ENCODE results near the gene BARX1. TPM values are rescaled to one million over a fixed set of nuclear protein-coding genes. Genes with fewer than 3 reads are reported as not detected.
"Not testable (repeated sequence)": the region's sequence is repeated elsewhere in the genome, so short reads cannot be mapped to it uniquely, and the experiment has no call there.

Gene BARX1
- total RNA-seq, 1 donor from 2014 or later = not detected

DNA sequence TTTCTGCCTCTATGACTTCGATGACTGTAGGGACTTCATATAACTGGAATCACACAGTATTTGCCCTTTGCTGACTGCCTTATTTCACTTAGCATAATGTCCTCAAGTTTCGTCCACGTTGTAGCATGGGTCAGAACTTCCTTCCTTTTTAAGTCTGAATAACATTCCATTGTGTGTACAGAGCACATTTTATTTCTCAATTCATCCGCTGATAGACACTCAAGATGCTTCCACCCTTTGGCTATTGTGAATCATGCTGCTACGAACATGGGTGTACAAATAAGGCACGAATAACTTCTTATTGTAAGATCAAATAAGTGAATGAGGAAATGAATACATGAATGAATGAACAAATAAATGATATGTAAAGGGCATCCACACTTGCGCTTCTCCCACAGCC lies 13.0 kb downstream of the BARX1 start:
- ChIA-PET POLR2A (no interaction called here), CTCF (no interaction called here)
- TF ChIP-seq CTCF (IDR thresholded peaks at IDR 0.05) = no peak
- Mint-ChIP-seq H3K27me3 (peaks cover 61% of the 10 kb centered on the region), H3K36me3 (ENCODE audit: low read depth) (no peaks in the 10 kb centered on the region), H3K27ac (no peak overlapping the region), H3K4me3 (no peak overlapping the region), H3K9me3 (no peaks in the 10 kb centered on the region), H3K4me1 (peaks cover 17% of the 10 kb centered on the region)
- ATAC-seq (ENCODE audit: low read depth) (no peak), DNase-seq (no peak)
- intact Hi-C loops (cut with micrococcal nuclease) = no loop called here

DNA sequence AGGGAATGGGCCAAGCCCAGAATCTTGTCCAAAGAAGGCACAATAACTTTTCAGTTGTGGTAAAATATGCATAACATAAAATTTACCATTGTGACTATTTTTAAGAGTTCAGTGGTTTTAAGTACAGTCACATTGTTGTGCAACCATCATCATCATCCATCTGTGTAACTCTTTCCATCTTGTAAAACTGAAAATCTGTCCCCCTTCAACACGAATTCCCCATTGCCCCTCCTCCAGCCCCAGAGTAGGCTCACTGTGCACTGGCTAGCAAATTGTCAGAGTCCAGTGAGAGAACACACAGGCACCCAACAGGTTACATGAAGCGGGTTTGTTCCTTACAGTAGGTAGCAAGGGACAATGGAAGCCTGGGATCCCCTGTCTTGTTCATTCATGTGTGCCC lies 13.7 kb downstream of the BARX1 start:
- ChIA-PET POLR2A (no interaction called here), CTCF (no interaction called here)
- H3K4me3 Mint-ChIP-seq = no peak overlapping the region
- peaks cover 14% of the 10 kb centered on the region for H3K4me1 Mint-ChIP-seq
- no peak for ATAC-seq (ENCODE audit: low read depth)
- DNase-seq = no peak
- intact Hi-C loops (cut with micrococcal nuclease) = no loop called here
- no peaks in the 10 kb centered on the region for H3K9me3 Mint-ChIP-seq
- H3K27ac Mint-ChIP-seq = no peak overlapping the region
- no peaks in the 10 kb centered on the region for H3K36me3 Mint-ChIP-seq (ENCODE audit: low read depth)
- no peak for TF ChIP-seq CTCF (IDR thresholded peaks at IDR 0.05)
- H3K27me3 Mint-ChIP-seq = peaks cover 56% of the 10 kb centered on the region

DNA sequence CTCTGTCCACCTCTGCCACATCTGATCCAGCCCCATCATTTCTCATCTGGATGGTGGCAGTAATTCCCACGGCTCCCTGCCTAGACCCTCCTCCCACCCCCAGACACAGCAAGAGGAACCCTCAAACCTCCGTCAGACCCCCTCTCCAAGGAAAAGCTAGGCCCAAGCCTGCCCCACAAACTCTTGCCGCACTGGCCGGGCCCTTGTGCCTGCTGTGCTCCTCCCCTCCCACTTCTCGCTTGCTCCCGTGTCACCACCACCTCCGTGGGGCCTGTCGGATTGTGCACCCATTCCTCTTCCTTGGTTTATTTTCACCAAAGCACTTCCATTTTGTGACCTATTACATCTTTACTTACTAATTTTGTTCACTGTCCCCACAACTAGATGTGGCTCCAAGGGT lies 14.2 kb downstream of the BARX1 start:
- Mint-ChIP-seq H3K27ac (no peak overlapping the region), H3K4me1 (peaks cover 9% of the 10 kb centered on the region), H3K9me3 (no peaks in the 10 kb centered on the region), H3K4me3 (no peak overlapping the region), H3K36me3 (ENCODE audit: low read depth) (no peaks in the 10 kb centered on the region), H3K27me3 (peaks cover 53% of the 10 kb centered on the region)
- ChIA-PET CTCF (no interaction called here), POLR2A (no interaction called here)
- intact Hi-C loops (cut with micrococcal nuclease) = no loop called here
- ATAC-seq (ENCODE audit: low read depth) (no peak), DNase-seq (no peak)
- no peak for TF ChIP-seq CTCF (IDR thresholded peaks at IDR 0.05)

DNA sequence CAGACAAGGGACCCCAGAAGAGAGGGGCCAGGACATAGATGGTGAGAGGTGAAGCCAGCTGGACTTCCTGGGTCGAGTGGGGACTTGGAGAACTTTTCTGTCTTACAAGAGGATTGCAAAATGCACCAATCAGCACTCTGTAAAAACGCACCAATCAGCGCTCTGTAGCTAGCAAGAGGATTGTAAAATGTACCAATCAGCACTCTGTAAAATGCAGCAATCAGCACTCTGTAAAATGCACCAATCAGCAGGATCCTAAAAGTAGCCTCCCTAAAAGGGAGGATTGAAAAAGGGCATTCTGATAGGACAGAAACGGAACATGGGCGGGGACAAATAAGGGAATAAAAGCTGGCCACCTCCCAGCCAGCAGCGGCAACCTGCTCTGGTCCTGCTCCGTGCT lies 15.6 kb downstream of the BARX1 start:
- not testable (repeated sequence) for ATAC-seq (ENCODE audit: low read depth)

GRCh38 chr9:93937193-93937592 lies 18.0 kb downstream of the BARX1 start:
- H3K4me3 Mint-ChIP-seq = no peak overlapping the region
- POLR2A ChIA-PET = no interaction called here
- DNase-seq (no peak), ATAC-seq (ENCODE audit: low read depth) (no peak)
- no peaks in the 10 kb centered on the region for H3K4me1 Mint-ChIP-seq
- TF ChIP-seq CTCF (IDR thresholded peaks at IDR 0.05) = no peak
- H3K27ac Mint-ChIP-seq = no peak overlapping the region
- peaks cover 33% of the 10 kb centered on the region for H3K27me3 Mint-ChIP-seq
- H3K36me3 Mint-ChIP-seq (ENCODE audit: low read depth) = no peaks in the 10 kb centered on the region
- H3K9me3 Mint-ChIP-seq = no peaks in the 10 kb centered on the region
- CTCF ChIA-PET = no interaction called here
- intact Hi-C loops (cut with micrococcal nuclease) = no loop called here

More for the DNA sequence above, 15.6 kb downstream of the BARX1 start:
- CTCF ChIA-PET; H3K9me3 Mint-ChIP-seq; H3K36me3 Mint-ChIP-seq (ENCODE audit: low read depth); H3K4me1 Mint-ChIP-seq; H3K4me3 Mint-ChIP-seq; DNase-seq; H3K27ac Mint-ChIP-seq; POLR2A ChIA-PET; intact Hi-C loops (cut with micrococcal nuclease): not testable (repeated sequence)
- peaks cover 45% of the 10 kb centered on the region for H3K27me3 Mint-ChIP-seq

- intact Hi-C loops (cut with micrococcal nuclease) = no loop called here
- Mint-ChIP-seq H3K4me1 (no peaks in the 10 kb centered on the region), H3K4me3 (no peak overlapping the region), H3K27me3 (peaks cover 46% of the 10 kb centered on the region), H3K27ac (no peak overlapping the region), H3K9me3 (peaks cover under 1% of the 10 kb centered on the region), H3K36me3 (ENCODE audit: low read depth) (no peaks in the 10 kb centered on the region)
- ChIA-PET CTCF (no interaction called here), POLR2A (no interaction called here)
- DNase-seq = no peak
- TF ChIP-seq CTCF (IDR thresholded peaks at IDR 0.05) = no peak
- no peak for ATAC-seq (ENCODE audit: low read depth)
These were observed 23.2 kb downstream of the BARX1 start for GRCh38 chr9:93931905-93932304.
